HUES64 (cell line): ENCODE measurements around the gene COMMD10. TPM values are rescaled to one million over a fixed set of nuclear protein-coding genes. Genes with fewer than 3 reads are reported as not detected.
A peak's percentile ranks its signal among the peaks of the same experiment; 100 is the strongest.

Experiments
- H3K27ac ChIP-seq: 2 replicates; pipeline ENCODE4 v1.7.0; 2013; ENCODE audit warnings: low read depth, low read length, inconsistent platforms
- H3K27me3 ChIP-seq: 2 replicates; pipeline ENCODE4 v1.6.1; 2013; ENCODE audit warnings: mild to moderate bottlenecking, low read length; ENCODE audit not compliant: insufficient read depth
- H3K36me3 ChIP-seq: 2 replicates; pipeline ENCODE4 v1.6.1; 2013; ENCODE audit warnings: mild to moderate bottlenecking, low read length; ENCODE audit not compliant: insufficient read depth
- H3K4me1 ChIP-seq: 2 replicates; pipeline ENCODE4 v1.6.1; 2013; ENCODE audit warnings: mild to moderate bottlenecking, low read length, moderate library complexity; ENCODE audit not compliant: insufficient read depth
- H3K4me3 ChIP-seq: 2 replicates; pipeline ENCODE4 v1.5.1; 2013; ENCODE audit warnings: mild to moderate bottlenecking, low read length, moderate library complexity
- H3K9ac ChIP-seq: 2 replicates; pipeline ENCODE4 v1.6.1; 2013; ENCODE audit warnings: mild to moderate bottlenecking, low read depth, low read length
- H3K9me3 ChIP-seq: 2 replicates; pipeline ENCODE4 v1.6.1; 2013; ENCODE audit warnings: low read depth, low read length; ENCODE audit not compliant: insufficient read depth
- WGBS: fragments of 150-250, 120-280 bp; methylation state at CpG from one replicate; pipeline ENCODE4 v1.1.7; 2013; ENCODE audit warnings: missing lambda C conversion rate; 5-methylcytosine and 5-hydroxymethylcytosine counted together
- polyA plus RNA-seq, 2 experiments: library from polyadenylated mRNA; stranded (reverse); fragments of 50-300 nt; gene quantifications; one replicate each; pipeline ENCODE4 v1.2.3, GENCODE V29; 2013

Gene COMMD10
- 39.7 TPM for polyA plus RNA-seq (2013, experiment 1 of 2)
- polyA plus RNA-seq (2013, experiment 2 of 2) = 50.2 TPM

- no peaks in the 10 kb centered on the region for H3K27me3 ChIP-seq
- H3K4me1 ChIP-seq = peaks cover 5% of the 10 kb centered on the region; the same call in 1 of the 2 replicates
- peaks cover 15% of the 10 kb centered on the region for H3K36me3 ChIP-seq
- no peaks in the 10 kb centered on the region for H3K9me3 ChIP-seq
- H3K4me3 ChIP-seq = peak within 1 kb of the TSS; percentile 94
- peak within 1 kb of the TSS; percentile 86 for H3K27ac ChIP-seq
- H3K9ac ChIP-seq = peak within 1 kb of the TSS; percentile 93
- under 1% methylated on average over 65 of the region's 65 CpGs for WGBS
These were observed at the start of gene COMMD10 for GRCh38 chr5:116084871-116085715. Gene COMMD10, plus strand, starts transcription at chr5:116085025.

- no peaks in the 10 kb centered on the region for H3K9me3 ChIP-seq
- peaks cover 13% of the 10 kb centered on the region; the same call in 1 of the 2 replicates for H3K4me1 ChIP-seq
- no peaks in the 10 kb centered on the region for H3K36me3 ChIP-seq
- H3K27me3 ChIP-seq = no peaks in the 10 kb centered on the region
- no peak overlapping the region for H3K27ac ChIP-seq
- WGBS = 96% methylated on average over 5 of the region's 5 CpGs
- no peak overlapping the region for H3K4me3 ChIP-seq
- no peak overlapping the region for H3K9ac ChIP-seq
These were observed 49.7 kb upstream of the COMMD10 start for GRCh38 chr5:116035123-116035522.

DNA sequence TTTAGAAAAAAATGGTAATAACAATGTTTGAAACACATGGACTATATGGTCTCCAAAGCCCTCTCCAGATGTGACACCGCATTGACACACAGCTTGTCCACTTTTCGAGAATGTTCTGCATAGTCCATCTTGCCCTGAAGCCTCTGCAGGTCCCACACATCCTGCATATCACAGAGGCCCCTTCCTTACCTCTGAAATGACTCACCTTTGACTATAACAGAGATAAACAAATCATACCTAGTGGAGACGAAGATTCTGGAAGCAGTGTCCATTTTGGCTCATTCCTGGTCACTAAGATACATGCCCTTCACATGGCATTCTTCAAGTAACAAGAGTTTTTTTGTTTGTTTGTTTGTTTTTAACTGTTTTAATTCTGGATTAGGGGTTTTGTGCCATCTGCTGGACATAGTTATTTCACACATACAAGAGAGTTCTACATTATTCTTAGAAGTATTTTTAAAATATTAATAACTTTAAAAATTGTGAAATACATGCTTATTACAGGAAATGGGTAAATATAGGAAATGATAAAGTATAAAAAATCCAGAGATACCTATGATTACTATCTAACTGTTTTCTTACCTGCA lies 47.5 kb upstream of the COMMD10 start:
- Histone ChIP-seq H3K27me3 (no peaks in the 10 kb centered on the region), H3K4me1 (peaks cover 8% of the 10 kb centered on the region; the same call in 1 of the 2 replicates), H3K27ac (no peak overlapping the region), H3K36me3 (no peaks in the 10 kb centered on the region), H3K9me3 (no peaks in the 10 kb centered on the region), H3K4me3 (no peak overlapping the region), H3K9ac (no peak overlapping the region)
- WGBS = 81% methylated on average over 3 of the region's 3 CpGs

DNA sequence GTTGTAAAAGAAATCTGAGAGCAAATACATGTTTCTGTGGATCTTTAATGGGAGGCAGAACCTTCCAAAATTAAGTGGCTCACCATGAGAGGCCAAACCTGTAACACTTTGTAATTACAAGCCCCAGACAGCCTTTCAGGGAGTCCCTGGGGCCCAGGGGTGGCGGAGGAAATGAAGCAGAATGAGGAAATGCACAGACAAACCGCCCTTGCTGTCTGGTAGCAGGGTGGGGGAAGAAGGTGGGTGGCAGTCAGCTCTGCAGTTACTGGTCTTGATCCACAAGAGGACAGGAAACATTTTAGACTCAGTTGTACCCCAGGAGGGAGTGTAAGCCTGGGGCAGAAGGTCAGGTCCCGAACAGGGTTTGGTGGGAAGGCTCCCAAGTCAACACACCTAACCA lies 46.0 kb upstream of the COMMD10 start:
- Histone ChIP-seq H3K9me3 (no peaks in the 10 kb centered on the region), H3K27ac (no peak overlapping the region), H3K9ac (no peak overlapping the region), H3K27me3 (no peaks in the 10 kb centered on the region), H3K4me1 (0 out of 2 replicates have a peak, but pooled peaks cover 5% of the 10 kb centered on the region), H3K4me3 (no peak overlapping the region), H3K36me3 (no peaks in the 10 kb centered on the region)
- WGBS = 84% methylated on average over 3 of the region's 3 CpGs

DNA sequence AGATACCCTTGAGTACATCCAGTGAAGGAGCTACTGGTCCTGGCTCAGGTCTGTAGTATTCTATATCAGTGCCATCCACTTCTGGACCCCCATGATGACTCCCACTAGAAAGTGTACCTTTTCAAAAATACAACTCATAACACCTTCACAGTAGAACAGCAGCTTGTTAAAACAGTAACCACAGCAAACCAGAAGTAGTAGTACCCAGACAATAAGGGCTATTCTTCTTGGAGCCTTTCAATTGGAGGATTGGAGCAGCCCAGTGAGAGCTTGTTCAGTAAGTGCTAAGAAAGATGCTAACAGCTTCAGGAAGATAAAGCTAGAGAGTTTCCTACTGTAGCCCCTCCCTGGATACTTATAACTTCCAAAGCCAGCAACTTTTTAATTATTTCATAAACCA lies 42.5 kb upstream of the COMMD10 start:
- no peak overlapping the region for H3K27ac ChIP-seq
- H3K9me3 ChIP-seq = no peaks in the 10 kb centered on the region
- H3K36me3 ChIP-seq = no peaks in the 10 kb centered on the region
- 0 out of 2 replicates have a peak, but pooled peaks cover 5% of the 10 kb centered on the region for H3K4me1 ChIP-seq
- no peak overlapping the region for H3K4me3 ChIP-seq
- H3K27me3 ChIP-seq = no peaks in the 10 kb centered on the region
- H3K9ac ChIP-seq = no peak overlapping the region

DNA sequence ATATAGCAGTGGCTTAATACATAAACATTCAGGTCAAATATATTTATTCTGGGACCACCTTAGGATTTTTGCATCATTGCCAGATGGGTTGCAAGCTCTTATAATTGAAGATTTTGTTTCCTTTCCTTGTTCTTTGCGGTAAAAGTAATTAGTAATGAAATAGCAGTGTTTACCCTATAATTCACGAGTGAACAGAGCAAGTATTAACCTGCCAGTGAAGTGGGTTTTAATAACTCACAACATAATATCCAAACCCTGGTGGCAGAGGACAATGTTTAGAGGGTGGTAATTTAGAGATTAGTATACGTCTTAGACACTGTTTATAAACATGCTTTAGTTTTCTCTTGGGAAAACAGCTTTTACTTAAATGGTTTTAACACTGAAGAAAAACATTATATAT lies 40.8 kb upstream of the COMMD10 start:
- Histone ChIP-seq H3K9me3 (no peaks in the 10 kb centered on the region), H3K4me3 (no peak overlapping the region), H3K4me1 (0 out of 2 replicates have a peak, but pooled peaks cover under 1% of the 10 kb centered on the region), H3K27me3 (no peaks in the 10 kb centered on the region), H3K9ac (no peak overlapping the region), H3K27ac (no peak overlapping the region), H3K36me3 (no peaks in the 10 kb centered on the region)
- WGBS = 100% methylated on average over 1 of the region's 3 CpGs

- no peaks in the 10 kb centered on the region for H3K9me3 ChIP-seq
- H3K27ac ChIP-seq = no peak overlapping the region
- H3K36me3 ChIP-seq = no peaks in the 10 kb centered on the region
- WGBS = 97% methylated on average over 2 of the region's 2 CpGs
- H3K4me1 ChIP-seq = no peaks in the 10 kb centered on the region
- no peak overlapping the region for H3K4me3 ChIP-seq
- no peak overlapping the region for H3K9ac ChIP-seq
- H3K27me3 ChIP-seq = no peaks in the 10 kb centered on the region
These were observed 39.0 kb upstream of the COMMD10 start for GRCh38 chr5:116045821-116046220.

DNA sequence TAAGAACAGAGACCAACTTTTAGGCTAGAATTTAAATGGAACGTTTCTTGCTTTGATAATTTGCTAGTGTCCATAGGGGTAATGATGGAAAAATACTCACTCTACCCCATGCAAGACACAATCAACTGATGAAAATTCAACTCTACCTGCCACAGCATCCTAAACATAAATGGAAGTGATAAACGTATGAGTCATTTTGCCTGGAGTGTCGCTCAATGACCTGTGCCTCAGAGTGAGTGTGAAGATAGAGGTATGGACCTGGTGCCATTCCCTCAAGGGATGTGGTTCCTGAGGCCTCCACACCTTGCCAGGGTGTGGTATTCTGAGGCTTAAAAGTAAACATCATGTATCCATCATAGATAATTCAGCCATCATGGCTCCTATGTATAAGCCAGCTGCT lies 38.6 kb upstream of the COMMD10 start:
- Histone ChIP-seq H3K36me3 (no peaks in the 10 kb centered on the region), H3K27me3 (no peaks in the 10 kb centered on the region), H3K4me3 (no peak overlapping the region), H3K27ac (no peak overlapping the region), H3K9me3 (no peaks in the 10 kb centered on the region), H3K4me1 (no peaks in the 10 kb centered on the region), H3K9ac (no peak overlapping the region)
- 91% methylated on average over 3 of the region's 3 CpGs for WGBS

- Histone ChIP-seq H3K27ac (no peak overlapping the region), H3K9me3 (no peaks in the 10 kb centered on the region), H3K9ac (no peak overlapping the region), H3K4me3 (no peak overlapping the region), H3K36me3 (no peaks in the 10 kb centered on the region), H3K27me3 (no peaks in the 10 kb centered on the region), H3K4me1 (no peaks in the 10 kb centered on the region)
- WGBS = 92% methylated on average over 2 of the region's 2 CpGs
These were observed 38.0 kb upstream of the COMMD10 start for GRCh38 chr5:116046823-116047222.

GRCh38 chr5:116058346-116058936 lies 26.4 kb upstream of the COMMD10 start:
- no peak overlapping the region for H3K27ac ChIP-seq
- H3K9me3 ChIP-seq = no peaks in the 10 kb centered on the region
- H3K4me1 ChIP-seq = no peaks in the 10 kb centered on the region
- no peaks in the 10 kb centered on the region for H3K27me3 ChIP-seq
- WGBS = 86% methylated on average over 13 of the region's 13 CpGs
- H3K36me3 ChIP-seq = no peaks in the 10 kb centered on the region
- no peak overlapping the region for H3K9ac ChIP-seq
- no peak overlapping the region for H3K4me3 ChIP-seq

GRCh38 chr5:116062352-116062751 lies 22.5 kb upstream of the COMMD10 start:
- 96% methylated on average over 2 of the region's 2 CpGs for WGBS
- no peaks in the 10 kb centered on the region for H3K9me3 ChIP-seq

More at GRCh38 chr5:116062352-116062751, 22.5 kb upstream of the COMMD10 start:
- Histone ChIP-seq H3K27me3 (no peaks in the 10 kb centered on the region), H3K9ac (no peak overlapping the region), H3K27ac (no peak overlapping the region), H3K36me3 (no peaks in the 10 kb centered on the region), H3K4me1 (no peaks in the 10 kb centered on the region), H3K4me3 (no peak overlapping the region)
